Measurements from ENCODE around the gene TJP2.

TJP2 gene

DNA sequence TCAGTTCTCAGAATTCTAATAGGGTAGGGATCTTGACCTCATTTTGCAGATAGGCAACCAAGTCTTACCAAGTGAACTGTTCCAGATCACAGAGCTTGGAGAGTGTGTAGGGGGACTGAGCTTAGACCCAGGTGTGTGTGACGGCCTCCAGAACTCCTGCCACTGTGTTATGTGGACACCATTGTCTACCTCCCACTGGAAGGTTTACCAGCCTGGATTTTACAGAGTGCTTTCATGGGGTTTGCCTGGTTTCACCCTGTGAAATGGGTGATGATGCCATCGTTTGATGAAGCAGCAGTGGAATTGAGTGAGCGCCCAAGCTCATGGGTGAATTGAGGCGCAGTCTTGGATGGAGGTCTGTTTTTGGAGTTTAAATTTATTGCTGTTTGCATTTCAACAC, 23.6 kb downstream of the TJP2 start:
- Histone ChIP-seq H3K27ac (ENCODE audit: low read depth, low read length, poor library complexity, severe bottlenecking) (no peak overlapping the region), H3K36me3 (ENCODE audit: insufficient read depth, low read length) (no peaks in the 10 kb centered on the region), H4K20me1 (ENCODE audit: insufficient read depth, low read length) (no peaks in the 10 kb centered on the region), H3K27me3 (ENCODE audit: insufficient read depth, low read length) (no peaks in the 10 kb centered on the region), H3K9me2 (ENCODE audit: low read depth, low read length) (no peaks in the 10 kb centered on the region), H3K9ac (ENCODE audit: low read length) (no peak overlapping the region), H3K9me3 (ENCODE audit: low read length) (no peaks in the 10 kb centered on the region), H3K79me2 (ENCODE audit: insufficient read depth, low read length) (0 out of 2 replicates have a peak, but pooled peaks cover 10% of the 10 kb centered on the region), H3F3A (ENCODE audit: insufficient read depth, low read length) (no peaks in the 10 kb centered on the region), H3K4me3 (ENCODE audit: low read depth, low read length, poor library complexity, severe bottlenecking) (no peak overlapping the region), H3K4me1 (ENCODE audit: insufficient read depth, low read length, severe bottlenecking) (peaks cover 32% of the 10 kb centered on the region), H2AFZ (ENCODE audit: low read length) (no peak overlapping the region), H3K4me2 (ENCODE audit: low read length) (no peak overlapping the region)
- TF ChIP-seq EZH2 (IDR thresholded peaks at IDR 0.05; ENCODE audit: borderline replicate concordance, low read length) = no peak
- TF ChIP-seq, protein P1, sequence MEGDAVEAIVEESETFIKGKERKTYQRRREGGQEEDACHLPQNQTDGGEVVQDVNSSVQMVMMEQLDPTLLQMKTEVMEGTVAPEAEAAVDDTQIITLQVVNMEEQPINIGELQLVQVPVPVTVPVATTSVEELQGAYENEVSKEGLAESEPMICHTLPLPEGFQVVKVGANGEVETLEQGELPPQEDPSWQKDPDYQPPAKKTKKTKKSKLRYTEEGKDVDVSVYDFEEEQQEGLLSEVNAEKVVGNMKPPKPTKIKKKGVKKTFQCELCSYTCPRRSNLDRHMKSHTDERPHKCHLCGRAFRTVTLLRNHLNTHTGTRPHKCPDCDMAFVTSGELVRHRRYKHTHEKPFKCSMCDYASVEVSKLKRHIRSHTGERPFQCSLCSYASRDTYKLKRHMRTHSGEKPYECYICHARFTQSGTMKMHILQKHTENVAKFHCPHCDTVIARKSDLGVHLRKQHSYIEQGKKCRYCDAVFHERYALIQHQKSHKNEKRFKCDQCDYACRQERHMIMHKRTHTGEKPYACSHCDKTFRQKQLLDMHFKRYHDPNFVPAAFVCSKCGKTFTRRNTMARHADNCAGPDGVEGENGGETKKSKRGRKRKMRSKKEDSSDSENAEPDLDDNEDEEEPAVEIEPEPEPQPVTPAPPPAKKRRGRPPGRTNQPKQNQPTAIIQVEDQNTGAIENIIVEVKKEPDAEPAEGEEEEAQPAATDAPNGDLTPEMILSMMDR (IDR thresholded peaks at IDR 0.05; ENCODE audit: low read length) = no peak

DNA sequence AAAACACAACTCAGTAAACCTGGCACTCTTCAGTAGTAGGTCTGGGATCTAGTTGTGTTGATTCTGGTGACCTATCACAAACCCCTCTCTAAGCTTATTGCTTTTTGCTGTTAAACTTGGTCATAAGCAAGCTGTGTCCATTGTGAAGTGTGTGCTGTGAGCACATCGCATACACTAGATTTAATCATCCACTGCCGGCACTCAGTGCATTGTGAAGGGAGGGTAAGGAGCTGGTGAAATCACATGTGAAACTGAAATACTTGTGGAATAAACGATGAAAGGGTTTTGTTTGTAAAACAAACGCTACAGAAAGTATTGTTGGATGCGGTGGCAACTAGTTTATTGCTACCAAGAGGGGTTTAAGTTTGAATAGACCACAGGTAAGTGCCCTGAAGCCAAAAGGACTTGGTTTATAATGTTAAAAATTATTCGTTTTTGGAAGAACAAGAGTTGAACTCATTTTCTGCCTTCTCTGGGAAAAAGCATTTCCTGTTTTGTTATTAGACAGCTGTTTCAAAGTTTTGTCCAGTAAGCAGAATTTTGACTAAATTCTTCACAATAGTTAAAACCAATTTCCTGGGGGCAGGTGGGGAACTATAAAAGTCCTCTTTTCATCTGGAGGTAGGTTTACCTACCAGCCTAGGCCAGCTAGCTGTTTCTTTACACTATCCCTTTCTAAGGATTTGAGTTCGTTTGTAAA, 24.6 kb downstream of the TJP2 start:
- 0 out of 2 replicates have a peak, but pooled peaks cover 10% of the 10 kb centered on the region for H3K79me2 ChIP-seq (ENCODE audit: insufficient read depth, low read length)
- no peaks in the 10 kb centered on the region for H3K36me3 ChIP-seq (ENCODE audit: insufficient read depth, low read length)
- no peak for TF ChIP-seq EZH2 (IDR thresholded peaks at IDR 0.05; ENCODE audit: borderline replicate concordance, low read length)
- TF ChIP-seq, protein P1 (IDR thresholded peaks at IDR 0.05; ENCODE audit: low read length) = no peak
- H3F3A ChIP-seq (ENCODE audit: insufficient read depth, low read length) = no peaks in the 10 kb centered on the region
- no peak overlapping the region for H3K4me3 ChIP-seq (ENCODE audit: low read depth, low read length, poor library complexity, severe bottlenecking)
- H3K9me3 ChIP-seq (ENCODE audit: low read length) = no peaks in the 10 kb centered on the region
- no peak overlapping the region for H3K4me2 ChIP-seq (ENCODE audit: low read length)
- H3K9me2 ChIP-seq (ENCODE audit: low read depth, low read length) = no peaks in the 10 kb centered on the region
- no peak overlapping the region for H3K27ac ChIP-seq (ENCODE audit: low read depth, low read length, poor library complexity, severe bottlenecking)
- peaks cover 22% of the 10 kb centered on the region for H3K4me1 ChIP-seq (ENCODE audit: insufficient read depth, low read length, severe bottlenecking)
- H4K20me1 ChIP-seq (ENCODE audit: insufficient read depth, low read length) = no peaks in the 10 kb centered on the region
- H3K9ac ChIP-seq (ENCODE audit: low read length) = no peak overlapping the region
- H2AFZ ChIP-seq (ENCODE audit: low read length) = no peak overlapping the region
- no peaks in the 10 kb centered on the region for H3K27me3 ChIP-seq (ENCODE audit: insufficient read depth, low read length)

DNA sequence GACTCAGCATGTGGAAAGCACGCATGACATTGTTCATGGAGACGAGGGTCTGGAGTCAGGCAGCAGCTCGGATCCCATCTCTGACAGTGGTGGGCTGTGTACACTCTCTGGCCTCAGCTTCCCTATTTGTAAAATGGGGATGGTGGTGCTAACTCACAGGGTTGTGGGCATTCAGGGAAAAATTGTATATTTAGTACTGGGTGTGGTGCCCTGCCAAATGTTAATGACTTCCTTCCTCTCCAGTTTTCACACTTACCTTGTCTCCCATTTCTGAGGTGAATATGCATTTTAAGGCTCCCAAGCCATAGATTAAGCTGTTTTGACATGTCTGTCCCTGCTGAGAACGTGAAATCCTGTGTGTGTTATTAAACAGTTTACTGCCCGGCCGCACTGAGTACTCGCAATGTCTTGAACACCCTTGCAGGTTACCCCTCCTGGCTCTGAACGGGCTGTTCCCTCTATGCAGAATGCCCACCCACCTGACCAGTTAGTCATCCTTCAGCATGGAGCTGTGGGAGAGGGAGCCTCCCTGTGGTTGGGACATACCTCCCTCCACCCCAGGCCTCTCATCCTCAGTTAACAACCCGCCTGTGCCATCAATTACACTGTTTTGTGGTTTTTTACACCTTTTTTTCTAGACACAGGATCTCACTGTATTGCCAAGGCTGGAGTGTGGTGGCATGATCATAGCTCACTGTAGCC, 25.8 kb downstream of the TJP2 start:
- Histone ChIP-seq H3K27me3 (ENCODE audit: insufficient read depth, low read length) (no peaks in the 10 kb centered on the region), H3K27ac (ENCODE audit: low read depth, low read length, poor library complexity, severe bottlenecking) (no peak overlapping the region), H3F3A (ENCODE audit: insufficient read depth, low read length) (no peaks in the 10 kb centered on the region), H3K79me2 (ENCODE audit: insufficient read depth, low read length) (no peaks in the 10 kb centered on the region), H3K9me2 (ENCODE audit: low read depth, low read length) (no peaks in the 10 kb centered on the region), H3K4me3 (ENCODE audit: low read depth, low read length, poor library complexity, severe bottlenecking) (no peak overlapping the region), H3K36me3 (ENCODE audit: insufficient read depth, low read length) (no peaks in the 10 kb centered on the region), H3K4me1 (ENCODE audit: insufficient read depth, low read length, severe bottlenecking) (peaks cover 10% of the 10 kb centered on the region), H4K20me1 (ENCODE audit: insufficient read depth, low read length) (no peaks in the 10 kb centered on the region), H3K9me3 (ENCODE audit: low read length) (no peaks in the 10 kb centered on the region), H3K9ac (ENCODE audit: low read length) (no peak overlapping the region), H3K4me2 (ENCODE audit: low read length) (no peak overlapping the region), H2AFZ (ENCODE audit: low read length) (no peak overlapping the region)
- no peak for TF ChIP-seq EZH2 (IDR thresholded peaks at IDR 0.05; ENCODE audit: borderline replicate concordance, low read length)
- TF ChIP-seq, protein P1 (IDR thresholded peaks at IDR 0.05; ENCODE audit: low read length) = no peak
